Transverse colon (tissue), 4 donors: Measurements from ENCODE around the gene SGPP2. TPM values are rescaled to one million over a fixed set of nuclear protein-coding genes. Genes with fewer than 3 reads are reported as not detected.

Experiments used
- DNase-seq: peaks from one replicate; pipeline ENCODE4 v3.0.0-alpha.2; 2019
- H3K27ac ChIP-seq, 4 donors: fragments of 200-600 bp; sonication (generic); 2 replicates each; pipeline ENCODE4 v1.5.1; 2016 to 2018; ENCODE audit warnings: inconsistent platforms in 4 of 4
- H3K27me3 ChIP-seq: fragments of 200-600 bp; sonication (generic); 2 replicates; pipeline ENCODE4 v1.5.1; 2017; ENCODE audit warnings: inconsistent platforms
- H3K36me3 ChIP-seq, 4 donors: fragments of 200-600 bp; sonication (generic); 2 replicates each; pipeline ENCODE4 v1.5.1; 2017 to 2019; ENCODE audit warnings: inconsistent platforms in 4 of 4
- H3K4me1 ChIP-seq, 4 donors: fragments of 200-600 bp; sonication (generic); 2 replicates each; pipeline ENCODE4 v1.5.1; 2017 to 2020; ENCODE audit warnings: inconsistent platforms in 4 of 4
- H3K4me3 ChIP-seq, 4 donors: fragments of 200-600 bp; sonication (generic); 1 replicate in 1 of 4; 2 replicates in 3 of 4; pipeline versions ENCODE4 v1.5.1 to v1.6.1; 2017 to 2019; ENCODE audit warnings: inconsistent platforms in 4 of 4
- H3K9me3 ChIP-seq, 2 donors: fragments of 200-600 bp; sonication (generic); 2 replicates each; pipeline ENCODE4 v1.5.1; 2017 to 2019; ENCODE audit warnings: inconsistent platforms in 2 of 2
- CTCF ChIP-seq, 5 experiments: fragments of 200-600 bp in 3 of 5; fragments of 450-650 bp in 2 of 5; sonication (generic) in 3 of 5; IDR thresholded peaks; 1 replicate in 2 of 5; 2 replicates in 3 of 5; pipeline ENCODE4 v1.5.1; 2016 to 2017; ENCODE audit warnings: antibody characterized with exemption in 5 of 5, inconsistent platforms in 3 of 5, mild to moderate bottlenecking in 2 of 5, moderate library complexity in 1 of 5
- EP300 ChIP-seq: sonication (generic); formaldehyde crosslinking; IDR thresholded peaks from one replicate; pipeline ENCODE4 v1.6.1; 2017; ENCODE audit warnings: antibody characterized with exemption, low read depth
- POLR2A ChIP-seq: fragments of 450-650 bp; IDR thresholded peaks from one replicate; pipeline ENCODE4 v1.6.1; 2016; ENCODE audit warnings: antibody characterized with exemption, mild to moderate bottlenecking, moderate library complexity
- POLR2AphosphoS5 ChIP-seq, 3 donors: sonication (generic); formaldehyde crosslinking; IDR thresholded peaks; one replicate each; pipeline ENCODE4 v1.6.1; 2016; ENCODE audit warnings: antibody characterized with exemption in 3 of 3
- WGBS, 2 donors: methylation state at CpG; one replicate each; pipeline ENCODE4 v1.1.5; 2018; ENCODE audit warnings: low coverage in 1 of 2; 5-methylcytosine and 5-hydroxymethylcytosine counted together
- in situ Hi-C, 4 donors: fragments of 200-750 bp; cut with MboI; loops; one replicate each; pipeline versions ENCODE4 v1.15.0 to v1.15.1; 2017; ENCODE audit warnings: low sequenced_read_pairs in 3 of 4, low pct_ligation_motif_present in 1 of 4, low pct_unique_long_range_greater_than_20kb in 1 of 4
- intact Hi-C: fragments of 100-400 bp; cut with DNase I; formaldehyde crosslinking; loops from one replicate; pipeline ENCODE4 v1.15.1; 2023; ENCODE audit warnings: low total_unique reads
- total RNA-seq, 4 donors: library from RNA; depleted of rRNA; stranded (reverse); fragments of >200 nt; gene quantifications; one replicate each; pipeline ENCODE4 v1.1.0, GENCODE V29; 2016

SGPP2 gene
- total RNA-seq, 4 donors from 2014 or later: 26.5 to 56.5 (median 48.7) TPM

GRCh38 chr2:222391743-222392285, 32.5 kb upstream of the SGPP2 start:
- no peaks in the 10 kb centered on the region for H3K27me3 ChIP-seq
- TF ChIP-seq POLR2AphosphoS5 (IDR thresholded peaks at IDR 0.05): no peak
- TF ChIP-seq POLR2A: no peak
- no peak for TF ChIP-seq EP300
- no peak for TF ChIP-seq CTCF (IDR thresholded peaks at IDR 0.05)
- H3K36me3 ChIP-seq: no peaks in the 10 kb centered on the region
- intact Hi-C loops: no loop called here
- H3K9me3 ChIP-seq: no peaks in the 10 kb centered on the region
- no peaks in the 10 kb centered on the region for H3K4me1 ChIP-seq
- in situ Hi-C loops: no loop called here
- no peak overlapping the region for H3K4me3 ChIP-seq
- no peak overlapping the region for H3K27ac ChIP-seq
- DNase-seq: no peak
- WGBS, 2 donors: 72 to 100% methylated on average over 1 to 6 of the region's 6 CpGs

- no peak overlapping the region for H3K4me3 ChIP-seq
- no peak for DNase-seq
- H3K27ac ChIP-seq: no peak overlapping the region
- H3K4me1 ChIP-seq: no peaks in the 10 kb centered on the region
- in situ Hi-C loops (no loop called here), intact Hi-C loops (no loop called here)
- 88% methylated on average over 2 to 4 of the region's 4 CpGs for WGBS, 2 donors
- H3K27me3 ChIP-seq: no peaks in the 10 kb centered on the region
- no peaks in the 10 kb centered on the region for H3K9me3 ChIP-seq
- no peaks in the 10 kb centered on the region for H3K36me3 ChIP-seq
- TF ChIP-seq CTCF (IDR thresholded peaks at IDR 0.05) (no peak), EP300 (no peak), POLR2A (no peak), POLR2AphosphoS5 (IDR thresholded peaks at IDR 0.05) (no peak)
Observed at GRCh38 chr2:222393733-222394267, 30.5 kb upstream of the SGPP2 start.

- H3K27ac ChIP-seq: no peak overlapping the region
- no peaks in the 10 kb centered on the region for H3K9me3 ChIP-seq
- WGBS, 2 donors: 95% methylated on average over 1 of the region's 1 CpG; no CpG with 5 or more reads in 1 of the 2 donors
- no peak for DNase-seq
- no peak for TF ChIP-seq POLR2A
- no peak for TF ChIP-seq CTCF (IDR thresholded peaks at IDR 0.05)
- no peak for TF ChIP-seq EP300
- TF ChIP-seq POLR2AphosphoS5 (IDR thresholded peaks at IDR 0.05): no peak
- no peak overlapping the region for H3K4me3 ChIP-seq
- no peaks in the 10 kb centered on the region for H3K27me3 ChIP-seq
- in situ Hi-C loops: no loop called here
- intact Hi-C loops: no loop called here
- H3K36me3 ChIP-seq: no peaks in the 10 kb centered on the region
- H3K4me1 ChIP-seq: no peaks in the 10 kb centered on the region
Observed at GRCh38 chr2:222398446-222398885, 25.9 kb upstream of the SGPP2 start.

GRCh38 chr2:222399038-222399783, 25.1 kb upstream of the SGPP2 start:
- no peak overlapping the region for H3K27ac ChIP-seq
- 41 to 56% methylated on average over 5 of the region's 5 CpGs for WGBS, 2 donors
- intact Hi-C loops (no loop called here), in situ Hi-C loops (no loop called here)
- H3K27me3 ChIP-seq: no peaks in the 10 kb centered on the region
- TF ChIP-seq POLR2AphosphoS5 (IDR thresholded peaks at IDR 0.05) (no peak), POLR2A (no peak), EP300 (no peak), CTCF (IDR thresholded peaks at IDR 0.05) (no peak)
- H3K4me1 ChIP-seq: no peaks in the 10 kb centered on the region
- H3K36me3 ChIP-seq: no peaks in the 10 kb centered on the region
- H3K9me3 ChIP-seq: no peaks in the 10 kb centered on the region
- no peak for DNase-seq
- no peak overlapping the region for H3K4me3 ChIP-seq
